ENCODE results near the gene DUT. TPM values are rescaled to one million over a fixed set of nuclear protein-coding genes. Genes with fewer than 3 reads are reported as not detected.

Gene DUT
- total and polyA plus RNA-seq, 9 of the 15 experiments (the other 6 are each of a cell fraction or from before 2014, with no cell fraction given): 13.9 to 235 (median 94.9) TPM

DNA sequence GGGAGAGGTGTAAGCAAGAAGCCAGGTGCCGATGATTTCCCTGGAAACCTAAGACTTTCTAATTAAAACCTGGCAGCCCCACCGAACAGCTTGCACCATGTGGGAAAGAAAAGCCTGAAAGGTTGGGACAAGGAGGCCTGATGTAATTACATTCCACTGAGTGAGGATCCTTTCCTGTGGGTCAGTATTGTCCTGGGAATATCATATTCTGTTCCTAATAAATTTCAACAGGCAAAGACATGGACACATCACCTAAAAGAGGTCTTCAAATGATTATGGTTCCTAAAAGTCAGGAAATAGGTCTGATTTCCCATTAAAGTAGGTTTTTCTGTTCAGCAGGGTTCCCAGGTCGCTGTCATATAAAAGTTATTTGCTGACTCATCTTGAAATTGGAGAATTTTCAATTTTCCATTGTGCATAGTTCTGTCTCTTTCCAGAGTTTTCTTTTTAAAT is 58.5 kb downstream of the DUT start (continued):
- TF ChIP-seq MTF1 (CRISPR knock-in tag; IDR thresholded peaks at IDR 0.05; ENCODE audit: borderline replicate concordance) (no peak), NFE2L1 (tag; IDR thresholded peaks at IDR 0.05; ENCODE audit: borderline replicate concordance, low read depth) (peak; percentile 25; the same call in 1 of the 2 replicates), MAFF (IDR thresholded peaks at IDR 0.05; ENCODE audit: low read length) (peak; percentile 92), ZNF316 (IDR thresholded peaks at IDR 0.05) (peak; percentile 92), CBX2 (IDR thresholded peaks at IDR 0.05; ENCODE audit: insufficient read depth, low read length, poor library complexity, severe bottlenecking) (no peak), LEF1 (IDR thresholded peaks at IDR 0.05) (no peak), NR4A1 (CRISPR knock-in tag; IDR thresholded peaks at IDR 0.05) (no peak), NR4A1 (tag; IDR thresholded peaks at IDR 0.05) (no peak), ILF3 (IDR thresholded peaks at IDR 0.05; ENCODE audit: borderline replicate concordance) (no peak), ZNF79 (CRISPR knock-in tag; IDR thresholded peaks at IDR 0.05; ENCODE audit: low read depth) (no peak), EP400 (IDR thresholded peaks at IDR 0.05) (no peak), E2F1 (CRISPR knock-in tag; IDR thresholded peaks at IDR 0.05) (no peak), MAFK (IDR thresholded peaks at IDR 0.05; ENCODE audit: low read length) (peak; percentile 90), ELF2 (CRISPR knock-in tag; IDR thresholded peaks at IDR 0.05) (no peak), GATAD2B (IDR thresholded peaks at IDR 0.05; ENCODE audit: borderline replicate concordance) (no peak), ZNF444 (CRISPR knock-in tag; IDR thresholded peaks at IDR 0.05) (no peak), ZNF830 (CRISPR knock-in tag; IDR thresholded peaks at IDR 0.05) (no peak), ETS1 (conservative IDR thresholded peaks at IDR 0.05; ENCODE audit: control insufficient read depth, low read depth, low read length) (no peak), ZNF57 (CRISPR knock-in tag; IDR thresholded peaks at IDR 0.05) (no peak), ZNF511 (CRISPR knock-in tag; IDR thresholded peaks at IDR 0.05) (no peak), KLF6 (CRISPR knock-in tag; IDR thresholded peaks at IDR 0.05; ENCODE audit: borderline replicate concordance) (no peak), ADNP (tag; IDR thresholded peaks at IDR 0.05) (no peak), MXD1 (CRISPR knock-in tag; IDR thresholded peaks at IDR 0.05; ENCODE audit: borderline replicate concordance, poor library complexity, severe bottlenecking) (no peak), FOXJ2 (tag; IDR thresholded peaks at IDR 0.05) (no peak), ZNF184 (CRISPR knock-in tag; IDR thresholded peaks at IDR 0.05) (no peak)
- TF ChIP-seq, protein P1, sequence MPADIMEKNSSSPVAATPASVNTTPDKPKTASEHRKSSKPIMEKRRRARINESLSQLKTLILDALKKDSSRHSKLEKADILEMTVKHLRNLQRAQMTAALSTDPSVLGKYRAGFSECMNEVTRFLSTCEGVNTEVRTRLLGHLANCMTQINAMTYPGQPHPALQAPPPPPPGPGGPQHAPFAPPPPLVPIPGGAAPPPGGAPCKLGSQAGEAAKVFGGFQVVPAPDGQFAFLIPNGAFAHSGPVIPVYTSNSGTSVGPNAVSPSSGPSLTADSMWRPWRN (IDR thresholded peaks at IDR 0.05; ENCODE audit: low read depth): no peak

Measured in K562 (cell line).